ENCODE results near the gene TMED9. TPM values are rescaled to one million over a fixed set of nuclear protein-coding genes. Genes with fewer than 3 reads are reported as not detected.

Gene TMED9
- 10 to 100 TPM; 47.3 to 75.7 (median 62.3) TPM for total RNA-seq

DNA sequence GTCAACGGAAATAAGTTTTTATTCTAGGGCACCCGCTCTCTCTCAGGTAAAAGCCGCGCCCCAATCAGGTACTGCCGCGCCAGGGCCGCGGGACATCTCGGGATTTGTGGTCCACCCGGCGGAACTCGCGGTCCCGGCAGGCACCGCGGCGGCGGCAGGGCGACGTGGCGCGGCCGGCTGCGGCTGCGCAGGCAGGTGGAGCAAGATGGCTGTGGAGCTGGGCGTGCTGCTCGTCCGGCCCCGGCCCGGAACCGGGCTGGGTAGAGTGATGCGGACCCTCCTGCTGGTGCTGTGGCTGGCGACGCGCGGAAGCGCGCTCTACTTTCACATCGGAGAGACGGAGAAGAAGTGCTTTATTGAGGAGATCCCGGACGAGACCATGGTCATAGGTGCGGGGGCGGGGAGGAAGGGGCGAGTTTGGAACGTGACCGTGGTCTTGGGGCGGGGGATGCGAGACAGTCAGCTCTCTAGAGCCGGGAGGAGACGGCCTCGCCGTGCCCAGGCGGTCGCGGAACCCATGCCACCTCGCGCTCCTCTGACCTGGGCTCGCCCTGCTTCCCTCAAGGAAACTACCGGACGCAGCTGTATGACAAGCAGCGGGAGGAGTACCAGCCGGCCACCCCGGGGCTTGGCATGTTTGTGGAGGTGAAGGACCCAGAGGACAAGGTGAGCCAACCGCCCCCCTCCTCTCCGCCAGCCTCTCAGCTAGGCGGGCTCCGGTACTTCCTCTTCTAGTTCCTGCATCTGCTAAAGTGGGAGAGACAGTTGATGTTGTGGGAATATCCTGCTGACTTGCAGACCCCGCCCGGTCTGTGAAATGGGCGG, at the start of gene TMED9:
TMED9 (plus strand) TSS at position 194 of the 825 bp plus-strand sequence; CDS start at position 206, 12 bp downstream.
- Histone ChIP-seq H3K4me1 (peaks cover 12 to 27% (median 21%) of the 10 kb centered on the region in 4 donors), H3K9me3 (no peaks in the 10 kb centered on the region), H3K27ac (replicated peaks in 1 of 4) (peak within 1 kb of the TSS; percentile 71 to 82 (median 73)), H3K4me3 (peak within 1 kb of the TSS; percentile 81 to 100 (median 86)), H3K27me3 (peaks cover 0 to 11% (median 0%) of the 10 kb centered on the region in 4 donors), H3K36me3 (peaks cover 30 to 41% (median 36%) of the 10 kb centered on the region in 4 donors)
- TF ChIP-seq POLR2A (IDR thresholded peaks at IDR 0.05; ENCODE audit: low read depth) = peak; percentile 77
- TF ChIP-seq POLR2AphosphoS5 (IDR thresholded peaks at IDR 0.05) = peak; percentile 90 to 94
- TF ChIP-seq EP300 (IDR thresholded peaks at IDR 0.05) = no peak
- peak in 2 of 3 experiments; percentile 32 to 33 for TF ChIP-seq CTCF (IDR thresholded peaks at IDR 0.05)
- intact Hi-C loops (cut with DNase I) = loop anchor here (5.0 kb wide), 1 partner anchor 40 kb away; the partner anchor contains the start of gene FAM193B
- WGBS = 2% methylated on average over 54 of the region's 71 CpGs
- DNase-seq (ENCODE audit: extremely low spot score) = no peak

DNA sequence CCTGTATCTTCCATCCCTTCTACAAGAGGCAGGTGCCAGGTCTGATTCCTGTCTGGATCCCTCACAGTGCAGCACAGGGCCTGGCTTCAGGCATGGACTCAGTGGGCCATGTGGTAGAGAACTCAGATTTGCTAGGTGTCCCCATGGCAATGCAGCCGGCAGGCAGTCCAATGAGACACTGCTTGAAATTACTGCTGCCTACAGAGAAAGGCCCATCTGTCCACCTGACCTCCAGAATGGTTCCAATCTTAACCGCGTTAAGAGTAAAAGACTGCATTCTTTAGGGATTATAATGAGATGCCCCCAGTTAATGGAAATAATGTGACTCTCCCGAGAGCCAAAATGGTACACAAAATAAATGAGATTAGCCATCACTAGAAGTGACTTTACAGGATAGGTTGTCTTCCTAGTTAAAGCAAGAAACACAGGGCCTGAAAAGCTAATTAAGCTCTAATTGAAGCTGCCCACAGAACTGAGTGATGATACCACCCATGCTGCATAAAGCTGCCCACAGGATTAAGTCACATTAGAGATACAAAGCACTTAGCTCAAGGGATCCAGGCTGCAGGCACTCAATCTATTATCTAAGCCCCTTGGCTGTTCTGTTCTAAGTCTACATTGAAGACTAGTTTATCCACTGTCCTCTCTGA, 49.1 kb upstream of the TMED9 start:
- intact Hi-C loops (cut with DNase I) = no loop called here
- TF ChIP-seq POLR2A (IDR thresholded peaks at IDR 0.05; ENCODE audit: low read depth) = no peak
- H3K27ac ChIP-seq (replicated peaks in 1 of 4) = peak overlapping the region in 1 of 4 donors; percentile 90
- H3K4me1 ChIP-seq = peaks cover 71 to 94% (median 87%) of the 10 kb centered on the region in 4 donors
- no peak overlapping the region for H3K4me3 ChIP-seq
- no peaks in the 10 kb centered on the region for H3K9me3 ChIP-seq
- 98% methylated on average over 4 of the region's 4 CpGs for WGBS
- peaks cover 0 to 14% (median 5%) of the 10 kb centered on the region in 4 donors for H3K36me3 ChIP-seq
- no peaks in the 10 kb centered on the region for H3K27me3 ChIP-seq
- no peak for DNase-seq (ENCODE audit: extremely low spot score)

DNA sequence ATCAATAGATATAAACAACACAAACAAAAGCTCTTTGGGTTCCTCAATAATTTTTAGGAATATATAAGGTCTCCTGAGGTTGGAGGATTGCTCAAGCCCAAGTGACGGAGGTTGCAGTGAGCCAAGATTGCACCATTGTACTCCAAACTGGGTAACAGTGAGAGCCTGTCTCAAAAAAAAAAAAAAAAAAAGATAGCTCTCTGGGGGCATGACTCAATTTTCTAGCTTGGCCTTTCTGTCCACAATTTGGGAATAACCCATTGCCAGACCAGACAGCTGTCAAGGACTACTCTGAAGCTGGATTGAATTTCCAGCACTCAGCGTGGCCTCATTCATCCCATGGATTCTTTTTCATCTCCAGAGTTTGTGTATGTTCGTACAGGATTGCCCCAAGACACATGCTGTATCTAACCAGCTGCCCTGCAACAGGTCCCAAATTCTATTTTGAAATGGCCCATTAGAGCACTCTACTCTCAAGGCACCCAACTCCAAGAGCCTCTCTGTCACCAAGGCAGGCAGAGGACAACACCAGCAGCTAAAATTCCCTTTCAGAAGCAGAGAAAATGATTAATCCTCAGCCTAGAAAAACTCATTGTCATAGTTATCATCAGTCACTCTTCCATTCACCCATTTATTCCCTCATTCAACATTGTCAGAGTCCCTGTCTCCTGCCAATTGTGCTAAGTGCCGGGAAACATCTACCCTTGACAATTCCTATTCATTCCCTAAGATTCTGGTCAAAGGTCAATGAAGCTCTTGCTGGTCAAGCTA, 46.3 kb upstream of the TMED9 start:
- Histone ChIP-seq H3K4me1 (peaks cover 56 to 83% (median 75%) of the 10 kb centered on the region in 4 donors), H3K36me3 (peaks cover 0 to 2% (median 0%) of the 10 kb centered on the region in 4 donors), H3K27me3 (no peaks in the 10 kb centered on the region), H3K9me3 (no peaks in the 10 kb centered on the region), H3K4me3 (no peak overlapping the region), H3K27ac (replicated peaks in 1 of 4) (peak overlapping the region; percentile 79 to 90 (median 86))
- peak; percentile 93 for DNase-seq (ENCODE audit: extremely low spot score)
- TF ChIP-seq POLR2A (IDR thresholded peaks at IDR 0.05; ENCODE audit: low read depth) = no peak
- no peak for TF ChIP-seq CTCF (IDR thresholded peaks at IDR 0.05)
- peak; percentile 9 to 68 for TF ChIP-seq POLR2AphosphoS5 (IDR thresholded peaks at IDR 0.05)
- intact Hi-C loops (cut with DNase I) = no loop called here
- 48% methylated on average over 4 of the region's 4 CpGs for WGBS

DNA sequence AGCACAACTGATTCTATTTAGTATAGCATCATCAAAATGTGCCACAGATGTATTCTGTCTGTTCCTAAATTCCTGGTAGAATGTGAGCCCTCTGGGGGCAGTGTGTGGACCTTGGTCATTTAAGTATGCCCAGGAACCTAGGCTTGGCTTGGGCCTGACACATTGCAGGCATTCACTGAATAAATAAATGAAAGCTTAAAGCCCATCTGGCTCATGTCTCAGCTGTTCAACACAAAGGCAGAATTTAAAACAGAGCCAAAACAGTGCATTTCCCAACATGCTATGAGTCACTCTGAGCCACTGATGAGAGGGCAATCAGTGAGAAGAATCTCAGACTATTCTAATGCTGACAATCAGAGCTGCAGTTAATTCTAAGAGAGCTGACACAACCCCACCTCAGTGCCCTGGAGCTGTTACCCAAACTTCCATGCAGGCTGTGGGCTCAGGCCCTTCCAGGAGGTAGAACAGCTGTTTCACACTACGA, 45.7 kb upstream of the TMED9 start:
- DNase-seq (ENCODE audit: extremely low spot score) = peak; percentile 92
- WGBS = 22% methylated on average over 1 of the region's 1 CpG

More for the DNA sequence above, 45.7 kb upstream of the TMED9 start:
- H3K9me3 ChIP-seq = no peaks in the 10 kb centered on the region
- peaks cover 56 to 84% (median 75%) of the 10 kb centered on the region in 4 donors for H3K4me1 ChIP-seq
- no peaks in the 10 kb centered on the region for H3K27me3 ChIP-seq
- H3K27ac ChIP-seq (replicated peaks in 1 of 4) = peak overlapping the region; percentile 79 to 90 (median 86)
- peak; percentile 78 to 94 for TF ChIP-seq POLR2AphosphoS5 (IDR thresholded peaks at IDR 0.05)
- no peak for TF ChIP-seq CTCF (IDR thresholded peaks at IDR 0.05)
- H3K4me3 ChIP-seq = peak overlapping the region in 1 of 4 donors; percentile 10
- peaks cover 0 to 9% (median 0%) of the 10 kb centered on the region in 4 donors for H3K36me3 ChIP-seq
- intact Hi-C loops (cut with DNase I) = no loop called here

Data from esophagus muscularis mucosa (tissue), 4 donors.